Colonic mucosa (tissue), 4 donors: ENCODE data around the gene TRIM62. TPM values are rescaled to one million over a fixed set of nuclear protein-coding genes. Genes with fewer than 3 reads are reported as not detected.

ENCODE experiments used
- DNase-seq: peaks from one replicate; pipeline ENCODE4 v3.0.0-alpha.2; 2020
- H3K27ac ChIP-seq: fragments of 200-600 bp; one replicate; pipeline ENCODE4 v1.8.0; 2021
- H3K27me3 ChIP-seq: fragments of 200-600 bp; one replicate; pipeline ENCODE4 v1.8.0; 2021
- H3K36me3 ChIP-seq: fragments of 200-600 bp; one replicate; pipeline ENCODE4 v1.8.0; 2021
- H3K4me1 ChIP-seq: fragments of 200-600 bp; one replicate; pipeline ENCODE4 v1.8.0; 2021; ENCODE audit warnings: mild to moderate bottlenecking
- H3K4me3 ChIP-seq: fragments of 200-600 bp; one replicate; pipeline ENCODE4 v1.8.0; 2021
- H3K9ac ChIP-seq, 2 donors: one replicate each; pipeline ENCODE4 v1.7.0; 2013; ENCODE audit warnings: control low read depth in 2 of 2, low read depth in 2 of 2, low read length in 2 of 2
- H3K9me3 ChIP-seq: fragments of 200-600 bp; one replicate; pipeline ENCODE4 v1.8.0; 2021
- CTCF ChIP-seq: fragments of 200-600 bp; IDR thresholded peaks from one replicate; pipeline ENCODE4 v1.8.0; 2022; ENCODE audit warnings: antibody characterized with exemption, mild to moderate bottlenecking
- intact Hi-C: fragments of 100-400 bp; cut with DNase I; formaldehyde crosslinking; loops from one replicate; pipeline ENCODE4 v1.14.1; 2022
- total RNA-seq, 2 donors: library from RNA; stranded (reverse); fragmentation: NEBNext Ultra II Directional in 1 of 2; extraction: Animal tissue kit (Norgen Biotek cat#: 25700) in 1 of 2; gene quantifications; one replicate each; pipeline ENCODE4 v1.2.1, GENCODE V29; 2021
- donor health status: healthy.
- donor health status: DM: no; HTN: no; CAD: no.
- donor health status: DM: no; HTN: no; CAD: no.

Gene TRIM62
- total RNA-seq, 2 donors from 2014 or later = 4.9 to 6.2 TPM

GRCh38 chr1:33150522-33150921, 31.3 kb downstream of the TRIM62 start:
- no peak for TF ChIP-seq CTCF
- intact Hi-C loops = no loop called here
- Histone ChIP-seq H3K36me3 (no peaks in the 10 kb centered on the region), H3K9ac (no peak overlapping the region), H3K4me1 (no peaks in the 10 kb centered on the region), H3K9me3 (no peaks in the 10 kb centered on the region), H3K27me3 (no peaks in the 10 kb centered on the region), H3K4me3 (no peak overlapping the region), H3K27ac (no peak overlapping the region)
- no peak for DNase-seq

DNA sequence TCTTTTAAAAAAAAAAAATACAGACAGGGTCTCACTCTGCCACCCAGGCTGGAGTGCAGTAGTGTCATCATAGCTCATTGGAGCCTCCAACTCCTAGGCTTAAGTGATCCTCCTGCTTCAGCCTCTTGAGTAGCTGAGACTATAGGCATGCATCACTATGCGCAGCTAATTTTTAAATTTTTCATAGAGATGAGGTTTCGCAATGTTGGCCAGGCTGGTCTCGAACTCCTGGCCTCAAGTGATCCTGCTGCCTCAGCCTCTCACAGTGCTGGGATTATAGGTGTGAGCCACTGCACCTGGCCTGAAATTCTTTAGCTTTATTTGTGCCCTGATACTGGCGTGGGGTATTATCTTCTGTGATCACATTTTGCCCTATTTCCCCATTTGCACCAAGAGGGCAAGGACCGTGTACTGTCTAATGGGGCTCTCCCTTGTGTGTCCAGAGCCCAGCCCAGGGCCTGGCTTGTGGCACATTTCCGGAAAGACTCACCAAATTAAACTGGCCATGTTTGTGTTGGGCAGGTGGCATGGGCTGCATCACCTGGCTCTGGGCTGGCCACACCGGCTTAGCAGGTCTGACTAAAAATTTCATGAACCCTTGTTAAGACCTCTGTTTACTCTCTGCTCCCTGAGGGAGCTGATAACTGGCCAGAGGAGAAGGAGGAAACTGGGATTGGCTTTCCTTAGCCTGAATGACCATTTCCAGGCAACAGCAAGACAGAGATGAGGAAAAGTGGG, 32.2 kb downstream of the TRIM62 start:
- H3K9ac ChIP-seq = no peak overlapping the region
- no peaks in the 10 kb centered on the region for H3K36me3 ChIP-seq
- intact Hi-C loops = no loop called here
- DNase-seq = peak; percentile 40
- H3K27me3 ChIP-seq = no peaks in the 10 kb centered on the region
- H3K4me3 ChIP-seq = no peak overlapping the region
- no peaks in the 10 kb centered on the region for H3K4me1 ChIP-seq
- no peaks in the 10 kb centered on the region for H3K9me3 ChIP-seq
- no peak for TF ChIP-seq CTCF
- no peak overlapping the region for H3K27ac ChIP-seq

- Histone ChIP-seq H3K9me3 (no peaks in the 10 kb centered on the region), H3K4me1 (no peaks in the 10 kb centered on the region), H3K4me3 (no peak overlapping the region), H3K9ac (no peak overlapping the region), H3K27me3 (no peaks in the 10 kb centered on the region), H3K27ac (no peak overlapping the region), H3K36me3 (no peaks in the 10 kb centered on the region)
- no peak for DNase-seq
- intact Hi-C loops = no loop called here
- TF ChIP-seq CTCF = no peak
Measured at GRCh38 chr1:33148615-33149014, 33.2 kb downstream of the TRIM62 start.

DNA sequence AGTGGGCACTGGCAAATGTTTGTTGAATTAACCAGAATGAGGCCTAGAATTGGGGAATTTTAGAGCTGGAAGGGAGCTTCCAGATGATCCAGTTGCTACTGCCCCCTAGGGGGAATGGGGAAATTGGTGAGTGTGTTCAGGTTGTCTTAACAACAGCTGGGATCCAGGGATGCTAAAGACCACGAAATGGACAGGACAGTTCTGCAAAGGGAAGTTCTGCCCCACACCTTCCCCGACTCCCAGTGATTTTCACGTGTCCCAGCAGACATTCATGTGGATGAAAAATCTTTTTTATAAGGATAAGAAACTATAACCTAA, 33.9 kb downstream of the TRIM62 start:
- Histone ChIP-seq H3K4me3 (no peak overlapping the region), H3K27ac (no peak overlapping the region), H3K9me3 (no peaks in the 10 kb centered on the region), H3K27me3 (no peaks in the 10 kb centered on the region), H3K36me3 (no peaks in the 10 kb centered on the region), H3K9ac (no peak overlapping the region), H3K4me1 (no peaks in the 10 kb centered on the region)
- no peak for TF ChIP-seq CTCF
- DNase-seq = no peak
- intact Hi-C loops = no loop called here

- H3K4me3 ChIP-seq = no peak overlapping the region
- no peaks in the 10 kb centered on the region for H3K27me3 ChIP-seq
- no peaks in the 10 kb centered on the region for H3K4me1 ChIP-seq
- no peak overlapping the region for H3K9ac ChIP-seq
- H3K36me3 ChIP-seq = no peaks in the 10 kb centered on the region
- TF ChIP-seq CTCF = no peak
- H3K27ac ChIP-seq = no peak overlapping the region
- H3K9me3 ChIP-seq = no peaks in the 10 kb centered on the region
- intact Hi-C loops = no loop called here
- DNase-seq = no peak
Measured at GRCh38 chr1:33147275-33147996, 34.4 kb downstream of the TRIM62 start.
